GM12892 (cell line): ENCODE results near the gene HLA-G.
"Not testable (repeated sequence)": the region's sequence is repeated elsewhere in the genome, so short reads cannot be mapped to it uniquely, and the experiment has no call there.

Source experiments
- DNase-seq: peaks from one replicate; pipeline ENCODE4 v3.0.0; 2011; ENCODE audit not compliant: insufficient read length
- FAIRE-seq: peaks from 2 replicates; lab custom pipeline; 2011; peaks lifted over from hg19 to GRCh38; lab: Jason Lieb, UNC
- POLR2A ChIP-seq: IDR thresholded peaks from 2 replicates; pipeline ENCODE4 v1.6.1; 2011; ENCODE audit warnings: low read depth, low read length, control low read depth
- POLR2AphosphoS5 ChIP-seq: IDR thresholded peaks from 2 replicates; pipeline ENCODE4 v1.6.1; 2011; ENCODE audit warnings: low read depth, low read length, control low read depth
- TAF1 ChIP-seq: IDR thresholded peaks from 2 replicates; pipeline ENCODE4 v1.6.1; 2011; ENCODE audit warnings: low read depth, mild to moderate bottlenecking, control low read depth, low read length, borderline replicate concordance

The HLA-G gene

DNA sequence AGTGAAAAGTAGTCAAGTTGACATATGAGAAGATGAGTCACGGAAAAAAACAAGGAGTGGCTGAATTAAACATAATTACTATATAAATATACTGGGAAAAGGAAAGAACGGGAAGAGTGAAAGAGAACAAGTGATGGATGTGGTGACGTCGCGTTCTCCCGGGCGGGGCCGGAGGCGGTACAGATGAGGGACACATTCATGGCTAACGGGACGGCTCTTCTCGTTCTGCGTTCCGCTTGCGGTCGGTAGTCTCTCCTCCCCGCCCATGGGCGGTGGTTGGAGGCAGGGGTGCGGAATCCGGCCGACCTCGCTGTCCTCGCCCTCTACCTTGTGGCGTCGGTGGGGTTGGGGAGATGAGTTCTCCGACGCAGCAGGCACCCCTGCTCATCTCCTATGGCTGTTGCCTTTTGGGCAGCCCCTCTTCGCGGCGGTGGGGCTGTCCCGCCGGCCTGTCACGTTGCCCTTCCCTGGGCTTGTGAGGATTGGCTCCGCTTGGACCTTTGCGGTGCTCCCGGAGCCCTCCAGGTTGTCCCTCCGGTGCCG lies 22.5 kb downstream of the HLA-G start:
- TF ChIP-seq TAF1 (no peak), POLR2AphosphoS5 (no peak), POLR2A (no peak)
- DNase-seq (no peak), FAIRE-seq (no peak)

DNA sequence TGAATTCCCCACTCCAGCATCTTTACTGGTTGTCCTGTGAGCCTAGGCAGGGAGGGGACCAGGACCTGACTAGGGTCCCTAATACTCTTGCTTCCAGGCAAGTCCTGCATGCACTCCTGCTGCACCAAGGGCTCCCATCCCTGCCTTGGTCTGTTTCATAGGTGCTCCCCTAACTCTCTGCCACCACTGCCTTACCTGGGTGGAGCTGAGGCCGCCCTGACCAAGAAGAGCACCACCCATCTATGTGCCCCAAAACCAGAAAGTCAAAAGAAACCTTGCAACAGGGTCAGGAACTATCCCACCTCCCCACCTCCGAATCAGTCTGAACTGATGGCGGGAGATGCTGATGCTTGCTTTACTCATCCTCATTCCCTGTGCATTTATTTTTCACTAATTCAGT lies 23.6 kb downstream of the HLA-G start:
- no peak for DNase-seq
- TF ChIP-seq TAF1: no peak
- TF ChIP-seq POLR2AphosphoS5: no peak
- no peak for TF ChIP-seq POLR2A
- no peak for FAIRE-seq

DNA sequence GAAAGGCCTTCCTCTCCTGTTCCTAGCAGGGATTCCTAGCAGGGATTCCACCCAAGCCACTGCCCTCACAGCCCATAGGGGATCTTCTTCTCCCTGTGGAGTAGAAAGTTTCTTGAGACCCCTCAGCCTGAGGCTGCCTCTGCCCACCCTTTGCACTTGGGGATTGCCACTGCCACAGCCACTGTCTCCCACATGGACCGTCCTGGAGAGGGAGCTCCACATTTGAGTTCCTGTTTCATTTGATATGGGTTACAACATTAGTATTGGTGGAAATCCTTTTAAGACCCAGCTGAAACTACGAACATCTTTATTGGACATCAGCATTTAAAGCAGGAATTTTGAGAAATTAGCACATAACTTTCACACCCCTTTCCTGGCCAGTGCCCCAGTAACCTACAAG lies 25.6 kb downstream of the HLA-G start:
- TF ChIP-seq TAF1: no peak
- TF ChIP-seq POLR2AphosphoS5: no peak
- TF ChIP-seq POLR2A: no peak
- FAIRE-seq (no peak), DNase-seq (no peak)

DNA sequence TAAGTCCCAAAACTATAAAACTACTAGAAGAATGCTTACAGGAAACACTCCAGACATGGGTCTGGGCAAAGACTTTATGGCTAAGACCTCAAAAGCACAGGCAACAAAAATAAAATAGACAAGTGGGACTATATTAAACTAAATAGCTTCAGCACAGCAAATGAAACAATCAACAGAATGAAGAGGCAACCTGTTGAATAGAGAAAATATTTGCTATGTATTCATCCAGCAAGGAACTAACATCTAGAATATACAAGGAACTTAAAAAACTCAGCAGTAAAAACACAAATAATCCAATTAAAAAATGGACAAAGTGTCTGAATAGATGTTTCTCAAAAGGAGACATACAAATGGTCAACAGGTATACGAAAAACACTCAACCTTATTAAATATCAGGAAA lies 30.4 kb downstream of the HLA-G start:
- TF ChIP-seq POLR2AphosphoS5 (no peak), TAF1 (no peak), POLR2A (no peak)
- DNase-seq (no peak), FAIRE-seq (no peak)

DNA sequence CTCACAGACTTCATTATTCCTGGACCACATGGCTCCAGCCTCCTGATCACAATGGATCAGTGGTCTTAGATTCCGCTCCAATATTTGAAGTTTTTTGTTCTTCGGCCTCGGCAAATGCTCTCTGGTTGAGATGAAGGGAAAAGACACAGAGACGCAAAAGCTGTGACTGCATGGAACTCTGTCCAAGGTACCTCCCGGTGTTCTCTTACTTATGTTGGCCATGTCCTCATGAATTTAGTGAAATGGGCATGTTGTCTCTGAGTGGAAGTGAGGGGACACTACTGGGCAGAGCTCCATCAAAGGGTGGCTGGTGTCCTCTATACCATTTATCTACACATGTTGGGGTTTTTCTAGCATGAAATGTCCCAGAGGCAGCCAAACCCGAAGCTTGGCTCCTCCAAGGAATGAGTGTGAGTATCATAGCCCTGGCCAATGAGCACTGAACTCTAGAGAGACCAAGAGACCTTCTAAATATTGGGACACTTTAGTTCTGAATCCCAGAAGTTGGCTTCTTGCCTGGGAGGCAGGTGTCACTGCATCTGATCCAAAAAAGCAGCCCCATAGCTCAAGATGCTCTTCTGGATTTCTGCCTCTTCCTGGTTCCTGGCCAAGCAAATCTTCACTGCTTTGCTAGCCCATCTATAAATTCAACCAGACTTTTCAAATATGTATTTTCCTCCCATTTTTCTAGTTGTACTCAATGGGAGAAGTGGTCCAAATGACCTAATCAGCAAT lies 34.1 kb downstream of the HLA-G start:
- DNase-seq: no peak
- FAIRE-seq: no peak
- no peak for TF ChIP-seq POLR2A
- no peak for TF ChIP-seq TAF1
- TF ChIP-seq POLR2AphosphoS5: no peak

DNA sequence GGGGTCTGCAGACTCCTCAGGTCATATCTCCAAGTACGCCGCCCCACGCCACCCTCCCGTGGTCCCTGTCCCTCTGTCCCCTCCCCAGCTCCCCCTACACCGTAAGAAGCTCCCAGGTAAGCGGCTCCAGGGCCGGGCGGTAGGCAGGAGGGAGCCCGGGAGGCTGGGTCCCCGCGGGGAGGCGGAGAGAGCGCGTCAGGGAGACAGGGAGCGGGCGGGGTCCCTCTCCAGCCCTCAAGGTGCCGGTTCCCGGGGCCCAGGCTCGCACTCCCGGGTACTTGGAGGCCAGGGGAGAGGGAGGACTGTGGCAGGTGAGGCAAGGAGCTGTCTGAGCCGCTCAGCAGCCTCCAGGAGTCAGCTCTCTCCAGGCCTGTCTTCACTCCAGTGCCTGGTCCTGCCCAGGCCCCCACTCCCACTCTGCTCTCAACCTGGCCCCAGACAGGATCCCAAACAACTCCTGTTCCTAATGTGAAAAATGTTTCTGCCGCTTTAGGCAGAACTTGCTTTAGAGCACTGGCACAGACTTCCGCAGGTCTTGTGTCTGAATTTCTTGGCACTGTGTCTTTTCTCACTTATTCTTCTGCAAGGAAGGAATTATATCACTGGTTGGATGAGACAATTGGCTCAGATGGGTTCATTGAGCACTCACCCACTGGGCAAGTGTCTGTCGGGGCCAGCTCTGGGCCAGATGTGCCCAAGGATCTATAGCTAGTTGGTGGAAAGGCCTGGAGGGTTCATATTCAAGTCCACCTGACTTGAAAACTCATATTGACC lies 36.6 kb downstream of the HLA-G start:
- no peak for TF ChIP-seq POLR2A
- no peak for FAIRE-seq
- DNase-seq: no peak

DNA sequence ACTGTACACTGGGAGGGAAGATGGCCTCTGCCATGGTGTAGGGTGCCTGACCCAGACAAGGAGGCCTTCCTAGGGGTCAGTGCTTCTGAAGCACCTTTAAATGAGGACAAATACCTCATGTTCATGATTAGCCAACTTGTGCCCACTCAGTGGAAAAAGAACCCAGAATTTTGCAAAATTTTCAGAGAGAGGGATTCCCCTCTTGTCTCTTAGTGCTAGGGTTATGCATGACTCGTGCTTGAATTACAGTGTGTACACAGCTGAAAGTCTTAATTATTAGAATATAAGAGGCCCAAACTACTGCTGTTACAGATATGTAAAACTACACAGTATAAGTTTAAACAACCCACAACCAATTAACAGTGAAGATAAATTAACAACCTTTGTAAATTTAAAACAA lies 38.0 kb downstream of the HLA-G start:
- no peak for DNase-seq
- no peak for FAIRE-seq
- TF ChIP-seq POLR2AphosphoS5 (no peak), TAF1 (no peak)

DNA sequence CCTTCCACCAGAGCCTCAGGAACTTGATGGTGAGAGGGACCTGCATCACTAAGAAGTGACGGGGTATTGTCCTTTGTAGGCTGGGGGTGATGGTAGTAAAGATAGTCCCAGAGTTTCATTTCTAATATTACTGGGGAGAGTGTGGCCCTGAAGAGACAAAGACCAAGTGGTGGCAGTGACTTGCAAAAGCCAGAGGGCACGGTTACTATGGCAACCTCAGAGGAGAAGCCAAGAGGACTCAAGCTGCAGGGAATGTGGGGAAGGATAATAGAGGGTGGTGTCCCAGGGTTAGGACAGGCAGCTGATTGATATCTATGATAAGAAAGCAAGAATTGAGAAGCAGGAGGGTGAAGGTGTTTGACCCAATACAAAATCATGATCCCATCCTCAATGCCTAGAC lies 42.5 kb downstream of the HLA-G start:
- TF ChIP-seq TAF1 (no peak), POLR2A (no peak), POLR2AphosphoS5 (no peak)
- DNase-seq: no peak

DNA sequence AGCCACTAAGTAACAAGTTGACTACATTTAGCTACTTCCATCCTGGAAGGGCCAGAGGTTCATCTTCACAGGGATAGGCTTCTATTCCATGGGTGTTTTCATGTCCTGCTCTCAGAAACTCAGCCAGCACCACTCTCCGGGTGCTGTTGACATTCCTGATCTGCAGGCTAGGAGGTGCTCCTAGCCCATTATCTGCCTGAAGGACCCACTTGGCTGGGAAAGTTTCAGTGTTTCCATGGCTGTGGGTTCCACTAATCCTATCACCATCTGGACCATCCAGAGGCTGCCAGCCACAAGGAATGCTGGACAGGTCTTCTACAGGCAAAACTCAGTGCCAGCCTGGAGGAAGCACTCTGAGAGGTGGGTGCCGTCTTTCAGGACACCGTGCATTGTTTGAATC lies 45.2 kb downstream of the HLA-G start:
- no peak for DNase-seq

More for the DNA sequence above, 42.5 kb downstream of the HLA-G start:
- FAIRE-seq: no peak

DNA sequence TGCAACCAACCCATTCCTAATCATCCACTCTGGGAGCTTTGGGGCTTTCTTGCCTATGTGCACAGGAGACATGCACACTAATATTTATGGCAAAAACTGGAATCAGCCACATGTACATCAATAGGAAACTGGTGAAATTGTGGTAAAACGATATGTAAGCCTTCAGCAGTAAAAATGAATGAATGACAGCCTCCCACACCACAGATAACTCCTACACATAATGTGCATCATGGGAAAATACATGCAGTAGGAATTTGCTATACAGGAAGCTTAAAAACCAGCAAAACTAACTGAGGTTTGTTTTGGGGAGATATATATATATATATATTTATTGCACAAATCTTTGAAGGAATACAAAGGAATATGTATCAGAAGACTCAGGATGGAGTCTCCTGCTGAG lies 47.6 kb downstream of the HLA-G start:
- no peak for TF ChIP-seq POLR2AphosphoS5
- no peak for DNase-seq
- peak; percentile 30 for FAIRE-seq

More for the DNA sequence above, 45.2 kb downstream of the HLA-G start:
- TF ChIP-seq POLR2A (no peak), POLR2AphosphoS5 (no peak), TAF1 (no peak)
- FAIRE-seq: no peak

DNA sequence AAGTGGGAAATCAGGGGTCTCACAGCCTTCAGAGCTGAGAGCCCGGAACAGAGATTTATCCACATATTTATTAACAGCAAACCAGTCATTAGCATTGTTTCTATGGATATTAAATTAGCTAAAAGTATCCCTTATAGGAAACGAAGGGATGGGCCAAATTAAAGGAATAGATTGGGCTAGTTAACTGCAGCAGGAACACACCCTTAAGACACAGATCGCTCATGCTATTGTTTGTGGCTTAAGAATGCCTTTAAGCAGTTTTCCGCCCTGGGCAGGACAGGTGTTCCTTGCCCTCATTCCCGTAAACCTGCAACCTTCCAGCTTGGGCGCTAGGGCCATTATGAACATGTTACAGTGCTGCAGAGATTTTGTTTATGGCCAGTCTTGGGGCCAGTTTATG lies 48.1 kb downstream of the HLA-G start:
- not testable (repeated sequence) for DNase-seq, FAIRE-seq
